Keratinocyte (primary cell): ENCODE results near the gene NUP210L.

Experiments
- CTCF ChIP-seq, 3 experiments: IDR thresholded peaks in 1 of 3; conservative IDR thresholded peaks in 1 of 3; optimal IDR thresholded peaks in 1 of 3; 2 replicates in 2 of 3; 3 replicates in 1 of 3; pipeline versions ENCODE3 to v1.5.1; 2011; ENCODE audit warnings: low read length in 3 of 3, mild to moderate bottlenecking in 3 of 3, moderate library complexity in 2 of 3, control low read depth in 1 of 3, inconsistent platforms in 1 of 3; ENCODE audit not compliant: insufficient read depth in 2 of 3; ENCODE audit errors: extremely low read depth in 1 of 3
- EZH2 ChIP-seq: IDR thresholded peaks from one replicate; pipeline ENCODE4 v1.6.1; 2012; ENCODE audit warnings: inconsistent platforms, mild to moderate bottlenecking, low read length, moderate library complexity

DNA sequence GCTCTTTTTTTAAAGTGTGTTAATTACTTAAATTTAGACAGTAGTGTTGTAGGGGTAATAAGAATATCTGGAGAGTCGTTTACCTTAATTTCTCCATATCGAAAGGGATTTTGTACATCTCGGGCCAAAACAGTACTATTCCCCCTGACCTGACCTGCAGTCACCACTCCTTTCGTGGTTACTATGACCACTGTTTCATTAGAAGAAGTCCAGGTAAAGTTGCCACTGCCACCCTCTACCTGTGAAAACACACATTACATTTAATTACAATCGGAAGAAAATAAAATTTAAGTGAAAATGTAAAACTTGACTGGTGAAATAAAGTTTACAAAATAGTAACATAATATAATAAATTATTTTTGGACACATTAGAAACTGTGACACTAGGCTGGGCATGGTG is 37.2 kb downstream of the NUP210L start:
- TF ChIP-seq EZH2, result no peak
- no peak for TF ChIP-seq CTCF (optimal IDR thresholded peaks at IDR 0.05 in 1 of 3, IDR thresholded peaks at IDR 0.05 in 1 of 3, conservative IDR thresholded peaks at IDR 0.05 in 1 of 3; ENCODE audit: extremely low read depth in 1 of 3, insufficient read depth in 2 of 3, low read length in 3 of 3)
